KMS-11 (cell line): ENCODE measurements around the gene UBTF.

Source experiments
- H2AFZ ChIP-seq: fragments of 200-600 bp; sonication (generic); 2 replicates; pipeline ENCODE4 v1.6.1; 2016; ENCODE audit warnings: antibody characterized with exemption, mixed run types, low read depth
- H3K27ac ChIP-seq: fragments of 200-600 bp; sonication (generic); 2 replicates; pipeline ENCODE4 v1.6.1; 2016; ENCODE audit warnings: mild to moderate bottlenecking, mixed run types
- H3K27me3 ChIP-seq: fragments of 200-600 bp; sonication (generic); 2 replicates; pipeline ENCODE4 v1.6.1; 2017; ENCODE audit warnings: mild to moderate bottlenecking, low read depth, mixed run types, moderate library complexity; ENCODE audit not compliant: insufficient read depth
- H3K36me3 ChIP-seq: fragments of 200-600 bp; sonication (generic); 2 replicates; pipeline ENCODE4 v1.6.1; 2017; ENCODE audit warnings: mild to moderate bottlenecking, mixed run types; ENCODE audit not compliant: insufficient read depth
- H3K4me1 ChIP-seq: fragments of 200-600 bp; sonication (generic); 2 replicates; pipeline ENCODE4 v1.6.1; 2016; ENCODE audit warnings: mild to moderate bottlenecking, low read depth, mixed run types; ENCODE audit not compliant: poor library complexity, severe bottlenecking
- H3K4me2 ChIP-seq: fragments of 200-600 bp; sonication (generic); 2 replicates; pipeline ENCODE4 v1.7.0; 2016; ENCODE audit warnings: mild to moderate bottlenecking, mixed run types
- H3K4me3 ChIP-seq: fragments of 200-600 bp; sonication (generic); IDR thresholded peaks from 2 replicates; pipeline ENCODE4 v1.6.1; 2017; ENCODE audit warnings: low read depth, low read length, mixed read lengths; ENCODE audit not compliant: insufficient read depth
- H3K79me2 ChIP-seq: fragments of 200-600 bp; sonication (generic); 2 replicates; pipeline ENCODE4 v1.6.1; 2016; ENCODE audit warnings: low read depth, mixed run types; ENCODE audit not compliant: insufficient read depth
- H3K9ac ChIP-seq: fragments of 200-600 bp; sonication (generic); 2 replicates; pipeline ENCODE4 v1.6.1; 2016; ENCODE audit warnings: mild to moderate bottlenecking, mixed run types
- H4K20me1 ChIP-seq: fragments of 200-600 bp; sonication (generic); 2 replicates; pipeline ENCODE4 v1.6.1; 2016; ENCODE audit warnings: mild to moderate bottlenecking, mixed run types; ENCODE audit not compliant: insufficient read depth
- TF ChIP-seq, protein P1 (sequence below): fragments of 200-600 bp; sonication (generic); conservative IDR thresholded peaks from 2 replicates; pipeline ENCODE4 v1.6.1; 2017; ENCODE audit warnings: low read depth, mild to moderate bottlenecking, antibody characterized with exemption, low read length, moderate library complexity, mixed read lengths

Gene UBTF

DNA sequence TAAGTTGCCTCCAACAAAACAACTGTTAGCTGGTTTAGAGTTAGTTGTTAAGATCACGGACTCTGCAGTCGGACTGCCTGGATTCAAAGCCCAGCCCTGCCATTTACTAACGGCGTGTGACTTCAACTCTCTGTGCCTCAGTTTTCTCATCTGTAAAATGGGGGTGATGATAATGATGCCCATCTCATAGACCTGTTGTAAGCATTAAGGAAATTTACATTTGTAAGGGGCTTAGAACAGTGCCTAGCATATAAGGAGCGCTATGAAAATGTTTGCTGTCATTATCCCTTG is 47.6 kb upstream of the UBTF start:
- Histone ChIP-seq H3K4me1 (no peaks in the 10 kb centered on the region), H3K4me2 (no peak overlapping the region), H3K27me3 (peaks cover 33% of the 10 kb centered on the region), H3K4me3 (no peak overlapping the region), H2AFZ (no peak overlapping the region), H4K20me1 (no peaks in the 10 kb centered on the region), H3K9ac (no peak overlapping the region), H3K36me3 (no peaks in the 10 kb centered on the region), H3K79me2 (no peaks in the 10 kb centered on the region), H3K27ac (no peak overlapping the region)
- TF ChIP-seq, protein P1, sequence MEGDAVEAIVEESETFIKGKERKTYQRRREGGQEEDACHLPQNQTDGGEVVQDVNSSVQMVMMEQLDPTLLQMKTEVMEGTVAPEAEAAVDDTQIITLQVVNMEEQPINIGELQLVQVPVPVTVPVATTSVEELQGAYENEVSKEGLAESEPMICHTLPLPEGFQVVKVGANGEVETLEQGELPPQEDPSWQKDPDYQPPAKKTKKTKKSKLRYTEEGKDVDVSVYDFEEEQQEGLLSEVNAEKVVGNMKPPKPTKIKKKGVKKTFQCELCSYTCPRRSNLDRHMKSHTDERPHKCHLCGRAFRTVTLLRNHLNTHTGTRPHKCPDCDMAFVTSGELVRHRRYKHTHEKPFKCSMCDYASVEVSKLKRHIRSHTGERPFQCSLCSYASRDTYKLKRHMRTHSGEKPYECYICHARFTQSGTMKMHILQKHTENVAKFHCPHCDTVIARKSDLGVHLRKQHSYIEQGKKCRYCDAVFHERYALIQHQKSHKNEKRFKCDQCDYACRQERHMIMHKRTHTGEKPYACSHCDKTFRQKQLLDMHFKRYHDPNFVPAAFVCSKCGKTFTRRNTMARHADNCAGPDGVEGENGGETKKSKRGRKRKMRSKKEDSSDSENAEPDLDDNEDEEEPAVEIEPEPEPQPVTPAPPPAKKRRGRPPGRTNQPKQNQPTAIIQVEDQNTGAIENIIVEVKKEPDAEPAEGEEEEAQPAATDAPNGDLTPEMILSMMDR: no peak

DNA sequence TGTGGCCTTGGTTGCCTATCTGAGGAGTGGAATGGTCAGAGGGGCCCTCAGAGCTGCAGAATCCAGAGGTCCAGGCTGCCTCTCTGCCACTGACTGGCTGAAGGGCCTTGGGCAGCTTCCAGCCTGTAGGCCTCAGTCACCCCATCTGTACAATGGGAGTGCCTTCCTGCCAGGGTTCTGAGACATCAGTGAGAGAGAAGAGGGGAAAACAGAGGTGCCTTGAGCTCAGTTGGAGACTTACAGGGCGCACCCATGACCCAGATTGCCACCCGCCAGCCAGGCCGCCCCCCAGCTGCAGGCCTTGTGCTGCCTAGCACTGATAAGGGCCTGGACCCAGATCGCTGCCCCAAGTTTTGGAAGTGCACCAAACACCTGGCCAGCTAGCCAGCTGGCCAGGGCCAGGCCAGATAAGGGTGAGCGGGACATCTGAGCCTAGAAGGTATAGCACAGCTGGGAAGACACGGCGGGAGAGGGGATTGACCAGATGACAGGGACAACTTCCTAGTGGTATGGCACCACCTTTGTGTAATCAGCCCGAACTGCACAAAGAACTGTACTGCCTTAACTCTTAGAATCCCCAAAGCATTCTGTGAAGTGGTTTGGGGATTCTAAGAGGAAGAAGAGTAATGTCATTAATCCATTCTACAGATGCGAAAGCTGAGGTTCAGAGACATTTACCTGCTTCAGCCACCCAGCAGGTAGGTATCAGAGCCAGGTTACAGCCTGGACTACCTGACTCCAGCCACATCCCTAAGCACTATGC is 47.1 kb upstream of the UBTF start:
- H4K20me1 ChIP-seq: no peaks in the 10 kb centered on the region
- H3K4me1 ChIP-seq: no peaks in the 10 kb centered on the region
- H3K36me3 ChIP-seq: no peaks in the 10 kb centered on the region
- no peaks in the 10 kb centered on the region for H3K79me2 ChIP-seq
- H3K27me3 ChIP-seq: peaks cover 33% of the 10 kb centered on the region
- H3K9ac ChIP-seq: no peak overlapping the region
- no peak overlapping the region for H3K4me3 ChIP-seq
- H2AFZ ChIP-seq: no peak overlapping the region
- H3K27ac ChIP-seq: no peak overlapping the region
- H3K4me2 ChIP-seq: no peak overlapping the region
- TF ChIP-seq, protein P1: no peak

DNA sequence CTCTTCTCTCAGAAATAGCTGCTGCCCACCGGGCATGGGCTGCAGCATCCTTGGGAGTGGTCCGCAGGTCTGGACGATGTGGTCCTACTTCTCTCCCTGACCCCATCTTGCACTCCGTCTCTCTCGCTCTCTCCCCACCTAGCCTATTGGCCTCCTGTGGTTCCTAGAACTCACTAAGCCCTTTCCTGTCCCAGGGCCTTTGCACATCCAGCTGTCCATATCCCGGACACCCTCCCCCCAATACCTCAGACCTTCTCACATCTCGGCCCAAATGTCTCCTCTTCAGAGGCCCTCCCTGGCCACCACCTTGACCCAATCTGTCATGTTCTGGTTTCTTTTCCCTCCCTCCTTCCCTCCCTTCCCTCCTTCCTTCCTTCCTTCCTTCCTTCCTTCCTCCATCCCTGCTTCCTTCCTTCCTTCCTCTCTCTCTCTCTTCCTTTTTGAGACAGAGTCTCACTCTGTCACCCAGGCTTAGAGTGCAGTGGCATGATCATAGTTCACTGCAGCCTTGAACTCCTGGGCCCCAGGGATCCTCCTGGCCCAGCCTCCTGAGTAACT is 43.9 kb upstream of the UBTF start:
- Histone ChIP-seq H3K4me3 (no peak overlapping the region), H3K79me2 (no peaks in the 10 kb centered on the region), H3K27me3 (peaks cover 47% of the 10 kb centered on the region), H3K9ac (no peak overlapping the region), H3K4me1 (no peaks in the 10 kb centered on the region), H4K20me1 (no peaks in the 10 kb centered on the region), H3K4me2 (no peak overlapping the region), H2AFZ (no peak overlapping the region), H3K27ac (no peak overlapping the region), H3K36me3 (no peaks in the 10 kb centered on the region)
- TF ChIP-seq, protein P1: no peak

DNA sequence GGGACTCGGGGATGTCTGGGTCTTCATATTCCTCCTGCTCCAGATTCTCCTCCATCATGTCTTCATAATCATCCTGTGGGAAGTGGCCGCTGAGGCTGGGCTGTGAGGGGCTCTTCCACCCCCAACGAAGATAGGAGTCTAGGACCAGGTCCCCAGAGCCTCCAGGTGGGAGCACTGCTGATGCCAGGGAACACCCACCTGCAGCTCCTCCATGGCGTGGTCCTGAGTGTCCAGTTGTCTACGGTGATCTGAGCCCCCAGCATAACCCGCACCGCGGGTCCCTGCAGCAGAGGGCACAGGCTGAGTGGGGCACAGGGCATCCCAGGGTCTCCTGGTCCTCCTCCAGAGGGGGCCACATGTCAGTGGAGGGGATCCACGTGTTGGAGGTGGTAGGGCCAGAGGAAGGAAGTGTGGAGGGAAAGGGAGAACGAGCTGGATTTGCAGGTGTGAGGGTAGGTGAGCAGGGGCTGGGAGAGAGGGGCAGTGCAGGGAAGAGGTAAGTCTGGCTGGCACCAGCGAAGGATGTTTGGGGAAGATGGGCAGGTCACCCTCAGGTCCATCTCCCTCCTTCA is 43.3 kb upstream of the UBTF start:
- Histone ChIP-seq H3K79me2 (no peaks in the 10 kb centered on the region), H3K36me3 (no peaks in the 10 kb centered on the region), H3K27ac (no peak overlapping the region), H4K20me1 (no peaks in the 10 kb centered on the region), H3K4me3 (no peak overlapping the region), H3K4me2 (no peak overlapping the region), H3K27me3 (peaks cover 49% of the 10 kb centered on the region), H3K4me1 (no peaks in the 10 kb centered on the region), H3K9ac (no peak overlapping the region), H2AFZ (no peak overlapping the region)
- TF ChIP-seq, protein P1: no peak
